ENCODE measurements around the gene HPCA.

HPCA gene

GRCh38 chr1:32937061-32937460 is 50.8 kb downstream of the HPCA start:
- DNase-seq = no peak

GRCh38 chr1:32939655-32940371 is 53.5 kb downstream of the HPCA start:
- no peak for DNase-seq

- DNase-seq = no peak
These were observed 57.9 kb downstream of the HPCA start for GRCh38 chr1:32944180-32944579.
